PC-3 (cell line): ENCODE data around the gene HMCES. TPM values are rescaled to one million over a fixed set of nuclear protein-coding genes. Genes with fewer than 3 reads are reported as not detected.

Experiments
- ATAC-seq: fragments of 200-7000 bp; cut with Tn5 transposase; 2 replicates; pipeline ENCODE4 v1.9.1; 2020; ENCODE audit warnings: mild to moderate bottlenecking, moderate library complexity
- BruUV-seq: library from RNA; stranded (reverse); fragments of 400-500 nt; replicated peaks from 2 replicates; lab custom pipeline; 2021; lab: Mats Ljungman, UMichigan
- CTCF ChIA-PET: fragments of 300-600 bp; sonication (Branson Sonifier 250); formaldehyde crosslinking; loops from one replicate; lab custom pipeline; 2022; ENCODE audit warnings: antibody characterized with exemption; lab: Charles Lee
- POLR2A ChIA-PET: fragments of 300-600 bp; sonication (Branson Sonifier 250); formaldehyde crosslinking; loops from one replicate; lab custom pipeline; 2022; ENCODE audit warnings: antibody characterized with exemption; ENCODE audit not compliant: unreplicated experiment; lab: Charles Lee
- DNase-seq: peaks from one replicate; pipeline ENCODE4 v3.0.0-alpha.2; 2015
- H2AFZ ChIP-seq: fragments of 300-600 bp; sonication (generic); 2 replicates; pipeline ENCODE4 v1.6.0; 2016; ENCODE audit warnings: antibody characterized with exemption, low read length
- H3F3A ChIP-seq: fragments of 300-600 bp; sonication (generic); one replicate; pipeline ENCODE4 v1.6.0; 2017; ENCODE audit warnings: antibody characterized with exemption, low read length, control low read depth, mild to moderate bottlenecking; ENCODE audit not compliant: unreplicated experiment
- H3K27ac ChIP-seq: fragments of 300-600 bp; sonication (generic); 2 replicates; pipeline ENCODE4 v1.5.1; 2016; ENCODE audit warnings: mild to moderate bottlenecking, low read length
- H3K27me3 ChIP-seq: fragments of 300-600 bp; sonication (generic); 2 replicates; pipeline ENCODE4 v1.6.1; 2016; ENCODE audit warnings: low read length, mixed read lengths
- H3K36me3 ChIP-seq: fragments of 300-600 bp; sonication (generic); 2 replicates; pipeline ENCODE4 v1.6.1; 2016; ENCODE audit warnings: low read depth, mixed run types, low read length, mixed read lengths
- H3K4me1 ChIP-seq: fragments of 300-600 bp; sonication (generic); 2 replicates; pipeline ENCODE4 v1.5.1; 2016; ENCODE audit warnings: low read length; ENCODE audit not compliant: insufficient read depth
- H3K4me2 ChIP-seq: fragments of 300-600 bp; sonication (generic); 2 replicates; pipeline ENCODE4 v1.6.0; 2016; ENCODE audit warnings: low read length
- H3K4me3 ChIP-seq: fragments of 300-600 bp; sonication (generic); 2 replicates; pipeline ENCODE4 v1.5.1; 2016; ENCODE audit warnings: mild to moderate bottlenecking, low read length, mixed read lengths
- H3K79me2 ChIP-seq: fragments of 300-600 bp; sonication (generic); 2 replicates; pipeline ENCODE4 v1.6.1; 2017; ENCODE audit warnings: low read length, mixed read lengths
- H3K9ac ChIP-seq: fragments of 300-600 bp; sonication (generic); 2 replicates; pipeline ENCODE4 v1.6.0; 2016; ENCODE audit warnings: mild to moderate bottlenecking, low read length
- H3K9me2 ChIP-seq: fragments of 300-600 bp; sonication (generic); replicated peaks from 2 replicates; pipeline ENCODE4 v1.6.1; 2016; ENCODE audit warnings: mixed run types, low read length, mixed read lengths
- H3K9me3 ChIP-seq: fragments of 300-600 bp; sonication (generic); 2 replicates; pipeline ENCODE4 v1.6.1; 2016; ENCODE audit warnings: low read length, mixed read lengths
- H4K20me1 ChIP-seq: fragments of 300-600 bp; sonication (generic); 2 replicates; pipeline ENCODE4 v1.6.1; 2016; ENCODE audit warnings: low read length, mixed read lengths
- CTCF ChIP-seq: fragments of 300-600 bp; sonication (generic); conservative IDR thresholded peaks from 2 replicates; pipeline ENCODE4 v1.5.1; 2017; ENCODE audit warnings: antibody characterized with exemption, low read depth, mild to moderate bottlenecking, low read length
- EZH2phosphoT487 ChIP-seq: fragments of 300-600 bp; sonication (generic); IDR thresholded peaks from 2 replicates; pipeline ENCODE4 v1.6.1; 2018; ENCODE audit warnings: mild to moderate bottlenecking, antibody characterized with exemption, low read length, borderline replicate concordance
- intact Hi-C: fragments of 100-400 bp; cut with micrococcal nuclease; formaldehyde crosslinking; loops from 2 replicates; pipeline ENCODE4 v1.9.0; 2023
- microRNA-seq: library from miRNA; unstranded; fragments of <30 nt; microRNA quantifications from one replicate; pipeline ENCODE4 v1.1.0, GENCODE V29; 2020; ENCODE audit not compliant: unreplicated experiment
- total RNA-seq: library from RNA; depleted of rRNA; stranded (reverse); fragments of >200 nt; gene quantifications from 2 replicates; pipeline ENCODE4 v1.2.3, GENCODE V29; 2014; rRNA removed

HMCES gene
- total RNA-seq, 1 experiment from 2014 or later = 28.8 TPM

- H3K9me3 ChIP-seq = no peaks in the 10 kb centered on the region
- BruUV-seq = no TSS peak
- CTCF ChIA-PET = no interaction called here
Measured at GRCh38 chr3:129353589-129353941, 74.9 kb downstream of the HMCES start.

More at GRCh38 chr3:129353589-129353941, 74.9 kb downstream of the HMCES start:
- DNase-seq = no peak
- H3F3A ChIP-seq = no peaks in the 10 kb centered on the region
- TF ChIP-seq EZH2phosphoT487 (no peak), CTCF (no peak)
- H3K4me3 ChIP-seq = no peak overlapping the region
- H3K4me1 ChIP-seq = no peaks in the 10 kb centered on the region
- ATAC-seq = no peak
- H3K79me2 ChIP-seq = no peaks in the 10 kb centered on the region
- no peaks in the 10 kb centered on the region for H3K9me2 ChIP-seq
- no peak overlapping the region for H2AFZ ChIP-seq
- no peaks in the 10 kb centered on the region for H3K27me3 ChIP-seq
- H3K9ac ChIP-seq = no peak overlapping the region
- H3K27ac ChIP-seq = no peak overlapping the region
- POLR2A ChIA-PET = no interaction called here
- no peak overlapping the region for H3K4me2 ChIP-seq
- H4K20me1 ChIP-seq = no peaks in the 10 kb centered on the region
- H3K36me3 ChIP-seq = no peaks in the 10 kb centered on the region
- intact Hi-C loops = no loop called here

Small RNAs within 50 kb of the gene (microRNA-seq; reads per million reads assigned to microRNA genes)
- not detected for gene MIR6826

Other genes with a start within 250 kb of the HMCES start
- not detected in 2 replicates for gene GP9, start 218.1 kb upstream of the HMCES start, total RNA-seq
- 22.4 and 26.6 TPM in 2 replicates for gene RAB43, start 157.1 kb upstream of the HMCES start, total RNA-seq
- 17.1 and 18.1 TPM in 2 replicates for gene ISY1, start 117.8 kb upstream of the HMCES start, total RNA-seq
- 220 and 267 TPM in 2 replicates for gene CNBP, start 95.0 kb upstream of the HMCES start, total RNA-seq
- gene COPG1, start 29.3 kb upstream of the HMCES start, total RNA-seq = 124 and 152 TPM in 2 replicates
- gene EFCAB12, start 149.8 kb downstream of the HMCES start, total RNA-seq = 0.04 and 0.12 TPM in 2 replicates
- 11.4 and 21.1 TPM in 2 replicates for gene MBD4, start 161.1 kb downstream of the HMCES start, total RNA-seq
- 10.2 and 13.8 TPM in 2 replicates for gene IFT122, start 161.4 kb downstream of the HMCES start, total RNA-seq
- not detected in 2 replicates for gene RHO, start 249.8 kb downstream of the HMCES start, total RNA-seq